Esophagus squamous epithelium (tissue), 5 donors: ENCODE data around the gene CXADR. TPM values are rescaled to one million over a fixed set of nuclear protein-coding genes. Genes with fewer than 3 reads are reported as not detected.

ENCODE experiments used
- DNase-seq: peaks from one replicate; lab custom pipeline; 2025; lab: John Stamatoyannopoulos, UW
- H3K27ac ChIP-seq, 4 donors: fragments of 200-600 bp; sonication (generic); one replicate each; pipeline ENCODE4 v1.5.1; 2016 to 2019; ENCODE audit warnings: mild to moderate bottlenecking in 1 of 4
- H3K27me3 ChIP-seq, 4 donors: fragments of 200-600 bp; sonication (generic); 1 replicate in 3 of 4; 2 replicates in 1 of 4; pipeline versions ENCODE4 v1.5.1 to v1.6.0; 2017 to 2021; ENCODE audit warnings: antibody characterized with exemption in 1 of 4
- H3K36me3 ChIP-seq, 3 donors: fragments of 200-600 bp; sonication (generic); one replicate each; pipeline ENCODE4 v1.5.1; 2016 to 2019
- H3K4me1 ChIP-seq, 3 donors: fragments of 200-600 bp; sonication (generic); one replicate each; pipeline ENCODE4 v1.5.1; 2017 to 2019
- H3K4me3 ChIP-seq, 4 donors: fragments of 200-600 bp; sonication (generic); 1 replicate in 3 of 4; 2 replicates in 1 of 4; pipeline ENCODE4 v1.5.1; 2016 to 2019; ENCODE audit warnings: mild to moderate bottlenecking in 2 of 4, moderate library complexity in 1 of 4
- H3K9me3 ChIP-seq, 3 donors: fragments of 200-600 bp; sonication (generic); one replicate each; pipeline ENCODE4 v1.5.1; 2016 to 2019
- CTCF ChIP-seq, 6 experiments: fragments of 450-650 bp in 4 of 6; fragments of 200-600 bp in 2 of 6; sonication (generic) in 2 of 6; IDR thresholded peaks; one replicate each; pipeline ENCODE4 v1.5.1; 2016 to 2019; ENCODE audit warnings: antibody characterized with exemption in 6 of 6, mild to moderate bottlenecking in 4 of 6, moderate library complexity in 4 of 6
- POLR2A ChIP-seq, 4 donors: fragments of 450-650 bp; IDR thresholded peaks; one replicate each; pipeline ENCODE4 v1.6.1; 2017; ENCODE audit warnings: antibody characterized with exemption in 4 of 4, mild to moderate bottlenecking in 4 of 4, moderate library complexity in 3 of 4
- WGBS, 2 donors: methylation state at CpG; one replicate each; pipeline ENCODE4 v1.1.5; 2018; 5-methylcytosine and 5-hydroxymethylcytosine counted together
- intact Hi-C: fragments of 100-400 bp; cut with DNase I; formaldehyde crosslinking; loops from one replicate; pipeline ENCODE4 v1.15.0; 2022
- total RNA-seq, 4 donors: library from RNA; depleted of rRNA; stranded (reverse); fragments of >200 nt; gene quantifications; one replicate each; pipeline ENCODE4 v1.1.0, GENCODE V29; 2016
- donor health status: DM: yes; HTN: yes; CAD: no.

CXADR gene
- 10 to 100 TPM; 41.2 to 74.8 (median 47.9) TPM for total RNA-seq

- Histone ChIP-seq H3K4me1 (peaks cover 13 to 64% (median 14%) of the 10 kb centered on the region in 3 donors), H3K36me3 (no peaks in the 10 kb centered on the region), H3K9me3 (no peaks in the 10 kb centered on the region), H3K4me3 (peak within 1 kb of the TSS; percentile 59 to 79 (median 74)), H3K27me3 (peaks cover 0 to 47% (median 0%) of the 10 kb centered on the region in 4 donors), H3K27ac (peak within 1 kb of the TSS; percentile 77 to 95 (median 88))
- intact Hi-C loops = no loop called here
- DNase-seq = no peak
- peak in 3 of 4 donors; percentile 63 to 92 (median 82) for TF ChIP-seq POLR2A (IDR thresholded peaks at IDR 0.05)
- TF ChIP-seq CTCF (IDR thresholded peaks at IDR 0.05) = peak in 5 of 6 experiments; percentile 28 to 65 (median 53)
- WGBS, 2 donors = 0% methylated on average over 2 to 5 of the region's 83 CpGs
Measured at GRCh38 chr21:17512253-17513213, at the start of gene CXADR. Gene CXADR (plus strand): TSS chr21:17513043. CDS start chr21:17513130, 87 bp downstream.

DNA sequence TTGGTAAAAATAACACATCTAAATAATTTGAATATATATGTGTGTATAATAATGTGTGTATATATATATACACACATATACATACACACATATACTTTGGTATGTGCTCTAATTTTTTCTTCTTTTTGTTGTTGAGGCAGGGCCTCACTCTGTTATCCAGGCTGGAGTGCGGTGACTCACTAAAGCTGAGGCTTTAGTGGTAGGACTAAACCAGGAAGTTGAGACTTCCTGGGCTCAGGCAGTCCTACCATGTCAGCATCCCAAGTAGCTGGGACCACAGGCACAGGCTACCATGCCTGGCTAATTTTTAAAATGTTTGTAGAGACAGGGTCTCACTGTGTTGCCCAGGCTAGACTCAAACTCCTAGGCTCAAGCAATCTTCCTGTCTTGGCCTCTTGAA is 46.7 kb upstream of the CXADR start:
- intact Hi-C loops = no loop called here
- Histone ChIP-seq H3K27me3 (no peaks in the 10 kb centered on the region), H3K9me3 (no peaks in the 10 kb centered on the region), H3K4me3 (no peak overlapping the region), H3K27ac (no peak overlapping the region), H3K4me1 (peaks cover 0 to 42% (median 6%) of the 10 kb centered on the region in 3 donors), H3K36me3 (no peaks in the 10 kb centered on the region)
- TF ChIP-seq POLR2A (IDR thresholded peaks at IDR 0.05) = no peak
- TF ChIP-seq CTCF (IDR thresholded peaks at IDR 0.05) = no peak
- no peak for DNase-seq
- 29 to 67% methylated on average over 1 of the region's 1 CpG for WGBS, 2 donors

DNA sequence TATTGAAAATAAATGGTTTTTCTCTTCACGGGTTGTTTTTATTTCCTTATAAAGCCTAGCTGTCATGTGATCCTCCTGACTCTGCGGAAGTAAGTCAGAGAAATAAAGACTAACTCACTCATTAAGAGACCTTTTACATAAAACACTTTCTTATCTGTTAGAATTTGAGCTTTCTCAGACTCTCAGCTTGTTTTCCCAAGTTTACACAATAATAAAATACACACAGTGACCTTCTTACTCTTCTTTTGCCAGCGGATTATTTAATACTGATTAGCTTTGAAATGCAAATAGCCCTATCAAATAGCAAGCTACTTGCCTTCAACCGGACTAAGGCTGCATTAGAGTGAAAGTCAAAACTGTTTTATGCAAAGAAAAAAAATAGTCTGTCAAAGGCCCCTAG is 45.5 kb upstream of the CXADR start:
- H3K36me3 ChIP-seq = no peaks in the 10 kb centered on the region
- 43 to 47% methylated on average over 4 of the region's 4 CpGs for whole genome bisulfite sequencing, 2 donors
- H3K9me3 ChIP-seq = no peaks in the 10 kb centered on the region
- no peak for DNase-seq
- no peak overlapping the region for H3K4me3 ChIP-seq
- no peak overlapping the region for H3K27ac ChIP-seq
- peaks cover 0 to 41% (median 0%) of the 10 kb centered on the region in 3 donors for H3K4me1 ChIP-seq
- TF ChIP-seq POLR2A (IDR thresholded peaks at IDR 0.05) (no peak), CTCF (IDR thresholded peaks at IDR 0.05) (no peak)
- intact Hi-C loops = no loop called here
- H3K27me3 ChIP-seq = no peaks in the 10 kb centered on the region

GRCh38 chr21:17467829-17468228 is 45.0 kb upstream of the CXADR start:
- H3K27me3 ChIP-seq = no peaks in the 10 kb centered on the region
- TF ChIP-seq POLR2A (IDR thresholded peaks at IDR 0.05) (no peak), CTCF (IDR thresholded peaks at IDR 0.05) (no peak)
- no peak overlapping the region for H3K27ac ChIP-seq
- no peaks in the 10 kb centered on the region for H3K36me3 ChIP-seq
- no peak overlapping the region for H3K4me3 ChIP-seq
- H3K9me3 ChIP-seq = no peaks in the 10 kb centered on the region
- no peak for DNase-seq
- H3K4me1 ChIP-seq = peaks cover 0 to 42% (median 3%) of the 10 kb centered on the region in 3 donors
- intact Hi-C loops = no loop called here
- 50 to 57% methylated on average over 3 of the region's 3 CpGs for WGBS, 2 donors

DNA sequence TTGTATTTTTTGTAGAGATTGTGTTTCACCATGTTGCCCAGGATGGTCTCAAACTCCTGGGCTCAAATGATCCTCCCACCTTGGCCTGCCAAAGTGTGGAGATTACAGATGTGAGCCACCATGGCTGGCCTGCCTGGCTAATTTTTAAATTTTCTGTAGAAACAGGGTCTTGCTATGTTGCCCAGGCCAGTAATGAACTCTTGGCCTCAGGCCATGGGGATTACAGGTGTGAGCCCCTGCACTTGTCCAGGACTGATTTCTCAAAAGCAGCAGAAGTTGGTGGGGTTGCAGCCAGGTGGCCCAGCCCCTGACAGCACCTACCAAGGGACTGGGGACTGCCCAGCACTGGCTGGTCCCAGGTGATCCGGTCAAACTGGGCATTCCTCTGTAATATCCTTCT is 44.1 kb upstream of the CXADR start:
- Histone ChIP-seq H3K4me1 (peaks cover 0 to 40% (median 8%) of the 10 kb centered on the region in 3 donors), H3K27me3 (no peaks in the 10 kb centered on the region), H3K36me3 (no peaks in the 10 kb centered on the region), H3K27ac (no peak overlapping the region), H3K4me3 (no peak overlapping the region), H3K9me3 (no peaks in the 10 kb centered on the region)
- intact Hi-C loops = no loop called here
- no peak for DNase-seq
- TF ChIP-seq POLR2A (IDR thresholded peaks at IDR 0.05) (no peak), CTCF (IDR thresholded peaks at IDR 0.05) (no peak)
- WGBS, 2 donors = 90 to 100% methylated on average over 1 of the region's 1 CpG
